NCI-H526 treated with DMSO at 0.1 percent for 48 hours (cell line): ENCODE results near the gene SRC.
"Not testable (repeated sequence)": the region's sequence is repeated elsewhere in the genome, so short reads cannot be mapped to it uniquely, and the experiment has no call there.

Experiments
- DNase-seq: peaks from one replicate; lab custom pipeline; 2025; lab: John Stamatoyannopoulos, UW

Gene SRC

GRCh38 chr20:37336369-37337207 is 9.4 kb upstream of the SRC start:
- DNase-seq: no peak

- no peak for DNase-seq
These were observed 8.5 kb upstream of the SRC start for GRCh38 chr20:37337208-37337991.

- not testable (repeated sequence) for DNase-seq
These were observed 7.6 kb upstream of the SRC start for GRCh38 chr20:37338380-37338779.

- no peak for DNase-seq
These were observed 6.7 kb upstream of the SRC start for GRCh38 chr20:37339208-37339607.

GRCh38 chr20:37339764-37340109 is 6.2 kb upstream of the SRC start:
- DNase-seq: not testable (repeated sequence)

GRCh38 chr20:37340998-37341397 is 4.9 kb upstream of the SRC start:
- DNase-seq: no peak

GRCh38 chr20:37341632-37342031 is 4.3 kb upstream of the SRC start:
- DNase-seq: no peak

GRCh38 chr20:37342231-37343177 is 3.4 kb upstream of the SRC start:
- no peak for DNase-seq

- DNase-seq: no peak
These were observed 2.5 kb upstream of the SRC start for GRCh38 chr20:37343212-37343993.

- no peak for DNase-seq
These were observed 2.0 kb upstream of the SRC start for GRCh38 chr20:37343994-37344355.

- DNase-seq: peak; percentile 15
These were observed 1.2 kb upstream of the SRC start for GRCh38 chr20:37344506-37345338.

GRCh38 chr20:37346236-37346534 is 245 bp downstream of the SRC start:
- no peak for DNase-seq

- no peak for DNase-seq
These were observed 801 bp downstream of the SRC start for GRCh38 chr20:37346535-37347346.

GRCh38 chr20:37347347-37347823 is 1.4 kb downstream of the SRC start:
- no peak for DNase-seq

GRCh38 chr20:37347891-37348791 is 2.2 kb downstream of the SRC start:
- no peak for DNase-seq

- no peak for DNase-seq
These were observed 3.0 kb downstream of the SRC start for GRCh38 chr20:37348792-37349516.

- DNase-seq: no peak
These were observed 3.9 kb downstream of the SRC start for GRCh38 chr20:37349517-37350491.
